ENCODE data around the gene MAN2A1.

The MAN2A1 gene

GRCh38 chr5:109689740-109690241 is at the start of gene MAN2A1:
Gene MAN2A1, plus strand, starts transcription at chr5:109689927. Its CDS starts 491 bp downstream, at chr5:109690418.
- DNase-seq = peak; percentile 43

GRCh38 chr5:109640976-109641375 is 48.8 kb upstream of the MAN2A1 start:
- no peak for DNase-seq

DNA sequence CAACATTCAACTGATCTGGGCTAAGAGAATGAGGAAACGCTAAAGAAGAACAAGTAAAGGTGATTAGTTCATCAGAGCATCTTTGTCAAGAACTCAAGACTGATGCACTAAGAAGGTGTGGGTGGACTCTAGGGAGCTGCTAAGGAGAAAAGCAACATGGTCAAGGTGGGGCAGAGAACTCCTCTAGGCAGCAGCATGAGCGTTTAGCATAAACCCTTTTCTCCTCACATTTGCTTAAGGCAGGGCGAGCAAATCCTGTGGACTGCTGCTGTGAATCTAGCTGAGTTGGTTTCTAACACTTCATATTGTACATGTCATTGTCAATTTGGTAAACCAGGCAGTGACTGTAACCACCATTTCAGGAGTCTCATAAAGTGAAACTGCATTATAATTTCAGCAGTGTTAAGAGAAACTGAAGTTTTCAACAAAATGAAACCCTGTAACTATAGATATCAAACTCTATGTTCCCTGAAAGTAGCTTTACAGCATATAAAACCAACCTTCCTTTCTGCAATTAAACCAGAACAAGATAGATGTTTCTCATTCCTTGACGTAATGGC is 45.9 kb upstream of the MAN2A1 start:
- no peak for DNase-seq

- DNase-seq = no peak
These were observed 44.9 kb upstream of the MAN2A1 start for GRCh38 chr5:109644829-109645228.

- no peak for DNase-seq
These were observed 44.0 kb upstream of the MAN2A1 start for GRCh38 chr5:109645707-109646192.

- no peak for DNase-seq
These were observed 40.4 kb upstream of the MAN2A1 start for GRCh38 chr5:109649318-109649717.

GRCh38 chr5:109650493-109650892 is 39.2 kb upstream of the MAN2A1 start:
- DNase-seq = no peak

DNA sequence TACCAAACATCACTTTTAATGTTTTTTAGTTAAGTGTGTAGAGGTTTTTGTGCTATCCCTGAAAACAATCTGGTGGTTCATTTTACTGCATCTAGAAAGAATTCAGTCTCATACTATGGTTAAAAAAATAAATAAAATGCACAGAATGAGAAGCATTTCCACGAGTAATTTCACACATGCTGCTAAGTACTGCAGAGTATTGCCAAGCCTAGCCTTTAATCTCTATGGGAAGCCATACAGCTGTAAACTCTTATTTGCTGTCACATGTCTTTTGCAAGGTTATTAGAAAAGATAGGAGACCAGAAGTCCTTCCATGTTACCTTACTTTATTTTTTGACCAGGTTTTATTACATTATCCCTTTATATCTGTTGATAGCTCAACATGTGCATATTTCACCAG is 37.6 kb upstream of the MAN2A1 start:
- no peak for DNase-seq

DNA sequence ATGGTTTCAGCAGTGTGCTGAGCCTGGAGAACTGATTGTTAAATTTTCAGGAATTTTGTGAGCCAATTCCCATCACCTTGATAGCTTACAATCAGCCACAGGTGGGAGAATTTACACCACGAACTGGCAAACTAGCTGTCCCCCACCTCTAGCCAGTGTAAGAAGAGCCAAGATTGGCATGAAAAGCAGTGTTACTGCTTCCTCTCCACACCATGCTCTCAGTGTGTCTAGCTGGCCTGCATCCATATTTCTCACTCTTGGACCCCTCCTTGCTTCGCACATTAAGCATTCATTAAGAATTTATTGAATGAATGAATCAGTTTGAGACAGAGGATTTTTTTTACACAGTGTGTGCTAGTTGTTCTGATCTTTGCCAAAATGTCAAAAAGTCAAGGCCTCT is 36.7 kb upstream of the MAN2A1 start:
- no peak for DNase-seq

GRCh38 chr5:109653561-109654239 is 36.0 kb upstream of the MAN2A1 start:
- DNase-seq = no peak

GRCh38 chr5:109654455-109654854 is 35.3 kb upstream of the MAN2A1 start:
- no peak for DNase-seq

DNA sequence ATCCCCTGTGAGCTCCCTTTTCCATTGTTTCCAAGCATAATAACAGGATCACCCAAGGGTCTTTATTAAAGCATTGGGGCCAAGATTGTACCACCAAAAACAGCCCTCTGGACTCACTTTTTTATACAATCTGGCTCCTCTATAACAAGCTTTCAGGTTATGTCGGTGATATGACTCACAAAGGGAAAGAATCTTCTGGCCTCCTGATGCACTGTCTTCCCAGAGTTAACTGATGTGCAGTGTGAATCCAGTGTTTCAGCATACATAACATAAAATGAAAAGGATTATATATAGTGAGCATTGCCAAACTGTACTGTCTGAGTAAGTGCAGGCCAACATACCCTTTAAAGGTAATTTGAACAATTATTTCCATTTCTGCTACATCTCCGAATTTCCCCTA is 33.9 kb upstream of the MAN2A1 start:
- DNase-seq = no peak

GRCh38 chr5:109656829-109657228 is 32.9 kb upstream of the MAN2A1 start:
- no peak for DNase-seq

GRCh38 chr5:109659901-109660300 is 29.8 kb upstream of the MAN2A1 start:
- no peak for DNase-seq

DNA sequence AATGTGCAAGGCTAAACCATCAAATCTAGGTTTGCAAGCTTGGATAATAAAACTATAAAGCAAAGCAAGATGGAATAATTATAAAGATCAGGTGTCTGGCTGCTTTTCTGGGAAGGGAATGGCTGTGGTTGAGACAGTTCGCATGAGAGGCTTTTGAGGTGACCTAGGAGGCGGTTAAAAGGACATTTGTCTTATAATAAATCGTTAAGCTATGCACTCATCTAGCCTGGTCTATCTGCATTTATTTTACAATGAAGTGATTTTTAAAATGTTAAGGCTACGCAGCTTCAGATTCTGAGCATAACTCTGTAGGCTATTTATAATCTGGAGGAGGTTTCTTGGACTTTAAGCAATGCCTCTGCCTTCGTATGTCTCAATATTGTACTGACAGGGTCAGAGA is 29.4 kb upstream of the MAN2A1 start:
- DNase-seq = no peak

DNA sequence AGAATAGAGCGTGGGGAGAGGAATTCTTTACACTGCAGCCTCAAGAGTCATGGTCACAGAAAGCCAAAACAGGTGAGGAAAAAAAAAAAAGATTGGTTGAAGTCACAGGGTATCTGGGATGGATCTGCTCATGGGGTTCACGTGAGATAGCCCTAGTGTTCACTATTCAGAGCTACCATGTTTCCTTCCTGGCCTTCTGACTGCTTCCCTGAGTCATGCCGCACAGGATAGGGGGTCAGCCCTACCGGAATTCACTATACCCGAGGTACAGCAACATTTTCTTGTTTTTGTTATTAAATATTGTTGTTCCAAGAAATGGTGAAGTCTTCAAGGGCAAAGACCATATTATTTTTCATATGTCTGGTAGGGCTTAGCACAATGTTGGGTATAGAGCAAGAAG is 21.5 kb upstream of the MAN2A1 start:
- DNase-seq = no peak

- no peak for DNase-seq
These were observed 20.9 kb upstream of the MAN2A1 start for GRCh38 chr5:109668668-109669422.

DNA sequence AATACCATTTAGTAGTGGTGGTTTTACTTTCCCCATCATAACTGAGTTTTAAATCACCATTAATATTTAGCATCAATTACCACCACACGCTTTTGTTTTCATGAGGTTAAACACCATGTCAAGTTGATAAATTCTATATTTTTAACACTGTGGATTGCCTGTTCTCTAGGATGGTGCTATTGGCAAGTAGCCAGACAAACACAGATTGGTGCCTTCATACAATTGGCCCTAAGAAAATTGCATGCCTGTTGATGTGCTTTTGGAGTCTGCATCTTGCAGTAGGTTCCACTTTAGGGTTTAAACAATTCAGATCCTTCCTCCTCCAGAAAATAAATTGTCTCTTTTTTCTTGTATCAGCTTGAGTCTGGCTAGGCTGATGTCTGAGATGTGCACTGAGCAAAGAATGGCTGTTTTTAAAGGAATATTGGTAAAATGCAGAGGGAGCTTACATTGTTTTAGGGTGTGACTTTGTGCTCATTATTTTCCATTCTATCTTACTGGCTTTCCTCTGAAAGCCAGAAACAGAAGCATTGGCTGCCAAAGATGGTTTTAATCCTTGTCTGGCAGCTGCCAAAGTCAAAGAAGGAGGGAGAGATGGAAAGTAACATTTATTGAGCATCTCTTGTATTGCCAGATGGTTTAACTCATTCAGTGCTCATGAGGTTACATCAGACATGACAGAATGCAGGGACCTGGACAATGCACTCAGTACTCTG is 19.6 kb upstream of the MAN2A1 start:
- DNase-seq = no peak

DNA sequence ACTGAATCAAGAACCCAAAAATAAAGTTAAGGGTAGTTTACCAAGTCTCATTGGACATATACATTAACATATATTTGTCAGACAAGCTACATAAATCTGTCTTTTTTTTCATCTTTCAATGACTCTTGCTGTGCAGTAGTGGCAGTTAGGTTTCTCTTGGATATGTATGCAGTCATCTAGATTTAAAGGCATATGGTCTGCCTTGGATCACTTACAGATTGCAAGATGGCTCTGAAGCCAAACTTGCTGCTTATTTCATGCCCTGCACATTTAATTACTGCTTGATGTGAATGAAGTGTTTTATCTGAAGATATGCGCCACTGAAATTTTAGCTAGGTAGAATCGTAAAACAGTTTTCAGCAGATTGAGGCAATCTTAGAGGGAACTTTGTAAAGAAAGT is 18.6 kb upstream of the MAN2A1 start:
- DNase-seq = no peak

- DNase-seq = no peak
These were observed 15.1 kb upstream of the MAN2A1 start for GRCh38 chr5:109674596-109674995.

- no peak for DNase-seq
These were observed 12.8 kb upstream of the MAN2A1 start for GRCh38 chr5:109676920-109677319.

DNA sequence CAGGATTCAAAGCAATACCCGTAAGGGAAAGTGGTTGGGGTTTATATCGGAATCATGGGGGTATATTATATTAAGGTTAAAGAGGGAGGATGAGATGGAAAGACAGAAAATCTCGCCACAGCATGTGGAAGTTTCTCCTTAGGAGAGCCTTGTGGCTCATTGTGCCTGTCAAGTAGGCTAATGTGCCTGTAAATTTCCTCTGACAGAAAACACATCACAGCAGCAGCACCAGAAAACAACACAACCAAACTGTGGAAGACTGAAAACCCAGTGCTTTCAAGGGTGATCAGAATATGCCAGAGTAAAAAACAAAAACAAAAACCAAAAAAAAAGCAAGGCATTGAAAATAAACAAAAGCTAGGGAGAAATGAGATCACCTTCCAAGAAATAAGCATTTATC is 11.3 kb upstream of the MAN2A1 start:
- no peak for DNase-seq

- no peak for DNase-seq
These were observed 8.0 kb upstream of the MAN2A1 start for GRCh38 chr5:109681763-109682162.

Data from NCI-H2029 (cell line).